ENCODE data around the gene DEFB110.

DNA sequence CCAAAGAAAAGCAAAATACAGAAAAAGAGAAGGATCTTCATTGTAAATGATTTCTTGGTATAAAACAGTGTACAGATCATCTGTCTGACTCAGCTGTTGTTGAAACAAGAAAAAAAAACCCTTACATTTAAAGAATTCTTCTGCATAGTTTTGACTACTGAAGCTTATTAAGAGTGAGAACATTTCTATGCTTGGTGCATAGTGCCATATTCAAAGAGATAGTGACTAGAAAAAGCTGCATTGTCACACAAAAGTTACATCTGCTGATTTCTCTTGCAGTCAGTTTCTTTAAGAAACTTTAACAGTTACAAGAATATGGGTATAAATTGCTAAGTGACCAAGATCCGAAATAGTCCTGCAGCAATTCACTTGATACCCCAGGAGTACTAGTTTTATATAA, 28.0 kb upstream of the DEFB110 start, which contains the start of gene DEFB112:
- no peak for TF ChIP-seq BRF2 (CRISPR knock-in tag; IDR thresholded peaks at IDR 0.05)
- no peak for TF ChIP-seq ISL2 (CRISPR knock-in tag; IDR thresholded peaks at IDR 0.05)
- no peak for TF ChIP-seq ZNF703 (CRISPR knock-in tag; IDR thresholded peaks at IDR 0.05; ENCODE audit: borderline replicate concordance)
- TF ChIP-seq JUND (CRISPR knock-in tag; IDR thresholded peaks at IDR 0.05), result no peak
- TF ChIP-seq SALL2 (CRISPR knock-in tag; IDR thresholded peaks at IDR 0.05), result no peak
- no peak for TF ChIP-seq BHLHE40 (IDR thresholded peaks at IDR 0.05; ENCODE audit: low read length)
- TF ChIP-seq EZH2 (conservative IDR thresholded peaks at IDR 0.05; ENCODE audit: low read depth, low read length), result no peak
- TF ChIP-seq ZNF569 (CRISPR knock-in tag; IDR thresholded peaks at IDR 0.05; ENCODE audit: borderline replicate concordance), result no peak
- TF ChIP-seq ZNF780A (CRISPR knock-in tag; IDR thresholded peaks at IDR 0.05), result no peak
- no peak for TF ChIP-seq ELF4 (CRISPR knock-in tag; IDR thresholded peaks at IDR 0.05; ENCODE audit: borderline replicate concordance)
- no peak for TF ChIP-seq NFIC (IDR thresholded peaks at IDR 0.05; ENCODE audit: low read length)
